ENCODE measurements around the gene EMC7. TPM values are rescaled to one million over a fixed set of nuclear protein-coding genes. Genes with fewer than 3 reads are reported as not detected.
A peak's percentile ranks its signal among the peaks of the same experiment; 100 is the strongest.
"Not testable (repeated sequence)": the region's sequence is repeated elsewhere in the genome, so short reads cannot be mapped to it uniquely, and the experiment has no call there.

EMC7 gene
- polyA plus RNA-seq, 1 donor (not counting 4 experiments of a cell fraction or from before 2014, with no cell fraction given), result 101 TPM

- H3K4me3 ChIP-seq (ENCODE audit: control insufficient read depth in 2 of 3, extremely low read depth in 1 of 3, insufficient read depth in 2 of 3, low read depth in 1 of 3, low read length in 3 of 3), result no peak overlapping the region
- no peaks in the 10 kb centered on the region for H3K36me3 ChIP-seq (ENCODE audit: control insufficient read depth in 2 of 2, extremely low read depth in 1 of 2, insufficient read depth in 2 of 2, low read length in 2 of 2)
- no peaks in the 10 kb centered on the region for H3K9me3 ChIP-seq (ENCODE audit: control insufficient read depth, low read depth, low read length)
- no peaks in the 10 kb centered on the region for H3K9me1 ChIP-seq (ENCODE audit: control insufficient read depth, extremely low read depth, insufficient read depth, low read length)
- DNase-seq (ENCODE audit: low read depth, low spot score) (no peak), FAIRE-seq (no peak)
- no peaks in the 10 kb centered on the region for H3K79me2 ChIP-seq (ENCODE audit: control insufficient read depth, insufficient read depth, low read length)
- no peak for TF ChIP-seq EZH2 (IDR thresholded peaks at IDR 0.05; ENCODE audit: low read length)
- TF ChIP-seq, protein P1, sequence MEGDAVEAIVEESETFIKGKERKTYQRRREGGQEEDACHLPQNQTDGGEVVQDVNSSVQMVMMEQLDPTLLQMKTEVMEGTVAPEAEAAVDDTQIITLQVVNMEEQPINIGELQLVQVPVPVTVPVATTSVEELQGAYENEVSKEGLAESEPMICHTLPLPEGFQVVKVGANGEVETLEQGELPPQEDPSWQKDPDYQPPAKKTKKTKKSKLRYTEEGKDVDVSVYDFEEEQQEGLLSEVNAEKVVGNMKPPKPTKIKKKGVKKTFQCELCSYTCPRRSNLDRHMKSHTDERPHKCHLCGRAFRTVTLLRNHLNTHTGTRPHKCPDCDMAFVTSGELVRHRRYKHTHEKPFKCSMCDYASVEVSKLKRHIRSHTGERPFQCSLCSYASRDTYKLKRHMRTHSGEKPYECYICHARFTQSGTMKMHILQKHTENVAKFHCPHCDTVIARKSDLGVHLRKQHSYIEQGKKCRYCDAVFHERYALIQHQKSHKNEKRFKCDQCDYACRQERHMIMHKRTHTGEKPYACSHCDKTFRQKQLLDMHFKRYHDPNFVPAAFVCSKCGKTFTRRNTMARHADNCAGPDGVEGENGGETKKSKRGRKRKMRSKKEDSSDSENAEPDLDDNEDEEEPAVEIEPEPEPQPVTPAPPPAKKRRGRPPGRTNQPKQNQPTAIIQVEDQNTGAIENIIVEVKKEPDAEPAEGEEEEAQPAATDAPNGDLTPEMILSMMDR (optimal IDR thresholded peaks at IDR 0.05 in 1 of 3, IDR thresholded peaks at IDR 0.05 in 1 of 3, conservative IDR thresholded peaks at IDR 0.05 in 1 of 3; ENCODE audit: extremely low read depth in 1 of 3, insufficient read depth in 2 of 3, low read length in 3 of 3), result no peak
- dilution Hi-C loops (cut with MboI; ENCODE audit: extremely low pct_ligation_motif_present, low sequenced_read_pairs), result no loop called here
- no peaks in the 10 kb centered on the region for H4K20me1 ChIP-seq (ENCODE audit: control insufficient read depth, extremely low read depth, insufficient read depth, low read length)
- no peak overlapping the region for H3K9ac ChIP-seq (ENCODE audit: control insufficient read depth, extremely low read depth, insufficient read depth, low read length)
- H3K27ac ChIP-seq (ENCODE audit: control insufficient read depth, insufficient read depth, low read length), result no peak overlapping the region
- no peaks in the 10 kb centered on the region for H3K4me1 ChIP-seq (ENCODE audit: control insufficient read depth, extremely low read depth, insufficient read depth, low read length)
- no peak overlapping the region for H2AFZ ChIP-seq (ENCODE audit: control insufficient read depth, low read length)
- no peak overlapping the region for H3K4me2 ChIP-seq (ENCODE audit: control insufficient read depth, extremely low read depth, insufficient read depth, low read depth, low read length)
- no peaks in the 10 kb centered on the region for H3K27me3 ChIP-seq (ENCODE audit: control insufficient read depth, extremely low read depth, insufficient read depth, low read length)
Measured at GRCh38 chr15:34124651-34125050, 23.0 kb upstream of the EMC7 start.

DNA sequence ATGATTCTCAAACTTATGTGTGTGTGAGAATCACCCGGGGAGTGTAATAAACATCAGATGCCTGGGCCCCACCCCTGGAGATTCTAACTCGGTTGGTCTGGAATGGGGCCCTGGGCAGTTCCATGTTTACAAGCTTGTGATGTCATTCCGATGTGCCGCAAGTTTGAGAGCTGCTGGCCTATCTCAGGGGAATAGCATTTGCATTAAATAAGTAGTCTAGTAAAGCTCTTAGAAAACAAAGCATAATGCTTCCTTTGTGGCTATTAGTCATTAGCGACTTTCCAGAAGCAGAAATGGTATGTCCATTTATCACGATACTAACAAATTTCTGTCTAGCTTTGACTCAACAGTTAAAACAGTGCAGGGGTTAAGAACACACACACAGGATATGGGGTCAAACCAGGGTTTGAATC is 21.1 kb upstream of the EMC7 start:
- H3K9me1 ChIP-seq (ENCODE audit: control insufficient read depth, extremely low read depth, insufficient read depth, low read length), result no peaks in the 10 kb centered on the region
- no peak overlapping the region for H3K4me3 ChIP-seq (ENCODE audit: control insufficient read depth in 2 of 3, extremely low read depth in 1 of 3, insufficient read depth in 2 of 3, low read depth in 1 of 3, low read length in 3 of 3)
- no peak overlapping the region for H2AFZ ChIP-seq (ENCODE audit: control insufficient read depth, low read length)
- no peaks in the 10 kb centered on the region for H3K9me3 ChIP-seq (ENCODE audit: control insufficient read depth, low read depth, low read length)
- H4K20me1 ChIP-seq (ENCODE audit: control insufficient read depth, extremely low read depth, insufficient read depth, low read length), result no peaks in the 10 kb centered on the region
- TF ChIP-seq EZH2 (IDR thresholded peaks at IDR 0.05; ENCODE audit: low read length), result no peak
- H3K79me2 ChIP-seq (ENCODE audit: control insufficient read depth, insufficient read depth, low read length), result no peaks in the 10 kb centered on the region
- dilution Hi-C loops (cut with MboI; ENCODE audit: extremely low pct_ligation_motif_present, low sequenced_read_pairs), result no loop called here
- DNase-seq (ENCODE audit: low read depth, low spot score) (no peak), FAIRE-seq (peak; percentile 44)
- H3K4me2 ChIP-seq (ENCODE audit: control insufficient read depth, extremely low read depth, insufficient read depth, low read depth, low read length), result no peak overlapping the region
- H3K36me3 ChIP-seq (ENCODE audit: control insufficient read depth in 2 of 2, extremely low read depth in 1 of 2, insufficient read depth in 2 of 2, low read length in 2 of 2), result no peaks in the 10 kb centered on the region
- no peaks in the 10 kb centered on the region for H3K4me1 ChIP-seq (ENCODE audit: control insufficient read depth, extremely low read depth, insufficient read depth, low read length)
- no peak overlapping the region for H3K9ac ChIP-seq (ENCODE audit: control insufficient read depth, extremely low read depth, insufficient read depth, low read length)
- H3K27ac ChIP-seq (ENCODE audit: control insufficient read depth, insufficient read depth, low read length), result no peak overlapping the region
- no peaks in the 10 kb centered on the region for H3K27me3 ChIP-seq (ENCODE audit: control insufficient read depth, extremely low read depth, insufficient read depth, low read length)

GRCh38 chr15:34121786-34122185 is 20.1 kb upstream of the EMC7 start:
- H3K9me3 ChIP-seq (ENCODE audit: control insufficient read depth, low read depth, low read length); H3K4me1 ChIP-seq (ENCODE audit: control insufficient read depth, extremely low read depth, insufficient read depth, low read length); FAIRE-seq; H3K9ac ChIP-seq (ENCODE audit: control insufficient read depth, extremely low read depth, insufficient read depth, low read length); H4K20me1 ChIP-seq (ENCODE audit: control insufficient read depth, extremely low read depth, insufficient read depth, low read length); H3K4me3 ChIP-seq (ENCODE audit: control insufficient read depth in 2 of 3, extremely low read depth in 1 of 3, insufficient read depth in 2 of 3, low read depth in 1 of 3, low read length in 3 of 3); H3K36me3 ChIP-seq (ENCODE audit: control insufficient read depth in 2 of 2, extremely low read depth in 1 of 2, insufficient read depth in 2 of 2, low read length in 2 of 2); H3K9me1 ChIP-seq (ENCODE audit: control insufficient read depth, extremely low read depth, insufficient read depth, low read length); H2AFZ ChIP-seq (ENCODE audit: control insufficient read depth, low read length); H3K27ac ChIP-seq (ENCODE audit: control insufficient read depth, insufficient read depth, low read length); H3K79me2 ChIP-seq (ENCODE audit: control insufficient read depth, insufficient read depth, low read length); H3K27me3 ChIP-seq (ENCODE audit: control insufficient read depth, extremely low read depth, insufficient read depth, low read length); DNase-seq (ENCODE audit: low read depth, low spot score); dilution Hi-C loops (cut with MboI; ENCODE audit: extremely low pct_ligation_motif_present, low sequenced_read_pairs); H3K4me2 ChIP-seq (ENCODE audit: control insufficient read depth, extremely low read depth, insufficient read depth, low read depth, low read length): not testable (repeated sequence)

DNA sequence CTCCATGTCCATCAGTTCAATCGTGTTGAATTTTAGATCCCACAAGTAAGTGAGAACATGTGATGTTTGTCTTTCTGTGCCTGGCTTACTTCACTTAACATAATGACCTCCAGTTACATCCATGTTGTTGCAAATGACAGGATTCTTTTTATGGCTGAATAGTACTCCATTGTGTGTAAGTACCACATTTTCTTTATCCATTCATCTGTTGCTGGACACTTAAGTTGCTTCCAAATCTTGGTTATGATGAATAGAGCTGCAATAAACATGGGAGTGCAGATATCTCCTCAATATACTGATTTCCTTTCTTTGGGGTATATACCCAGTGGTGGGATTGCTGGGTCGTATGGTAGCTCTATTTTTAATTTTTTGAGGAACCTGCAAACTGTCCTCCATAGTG is 18.8 kb upstream of the EMC7 start:
- H2AFZ ChIP-seq (ENCODE audit: control insufficient read depth, low read length); DNase-seq (ENCODE audit: low read depth, low spot score); H3K27ac ChIP-seq (ENCODE audit: control insufficient read depth, insufficient read depth, low read length); H3K79me2 ChIP-seq (ENCODE audit: control insufficient read depth, insufficient read depth, low read length); H3K9me1 ChIP-seq (ENCODE audit: control insufficient read depth, extremely low read depth, insufficient read depth, low read length); H4K20me1 ChIP-seq (ENCODE audit: control insufficient read depth, extremely low read depth, insufficient read depth, low read length); H3K4me2 ChIP-seq (ENCODE audit: control insufficient read depth, extremely low read depth, insufficient read depth, low read depth, low read length); H3K4me1 ChIP-seq (ENCODE audit: control insufficient read depth, extremely low read depth, insufficient read depth, low read length); H3K36me3 ChIP-seq (ENCODE audit: control insufficient read depth in 2 of 2, extremely low read depth in 1 of 2, insufficient read depth in 2 of 2, low read length in 2 of 2); FAIRE-seq; H3K27me3 ChIP-seq (ENCODE audit: control insufficient read depth, extremely low read depth, insufficient read depth, low read length); dilution Hi-C loops (cut with MboI; ENCODE audit: extremely low pct_ligation_motif_present, low sequenced_read_pairs); H3K4me3 ChIP-seq (ENCODE audit: control insufficient read depth in 2 of 3, extremely low read depth in 1 of 3, insufficient read depth in 2 of 3, low read depth in 1 of 3, low read length in 3 of 3); H3K9ac ChIP-seq (ENCODE audit: control insufficient read depth, extremely low read depth, insufficient read depth, low read length); H3K9me3 ChIP-seq (ENCODE audit: control insufficient read depth, low read depth, low read length): not testable (repeated sequence)
